GM21381 (cell line): ENCODE measurements around the gene RCN1.
"Not testable (repeated sequence)": the region's sequence is repeated elsewhere in the genome, so short reads cannot be mapped to it uniquely, and the experiment has no call there.

ENCODE experiments used
- ATAC-seq: cut with Tn5 transposase; IDR thresholded peaks from one replicate; pipeline ENCODE4 v1.9.1; 2021; ENCODE audit warnings: mild to moderate bottlenecking, moderate library complexity; ENCODE audit not compliant: unreplicated experiment

RCN1 gene

GRCh38 chr11:32109592-32109991, 18.7 kb downstream of the RCN1 start:
- ATAC-seq = no peak

GRCh38 chr11:32110795-32111194, 19.9 kb downstream of the RCN1 start:
- ATAC-seq = no peak

- no peak for ATAC-seq
Observed at GRCh38 chr11:32113200-32113919, 22.5 kb downstream of the RCN1 start.

- ATAC-seq = no peak
Observed at GRCh38 chr11:32113920-32114203, 23.0 kb downstream of the RCN1 start.

GRCh38 chr11:32115446-32115845, 24.6 kb downstream of the RCN1 start:
- ATAC-seq = no peak

GRCh38 chr11:32116668-32117067, 25.8 kb downstream of the RCN1 start:
- ATAC-seq = no peak

GRCh38 chr11:32118025-32118974, 27.4 kb downstream of the RCN1 start:
- no peak for ATAC-seq

GRCh38 chr11:32119139-32119538, 28.3 kb downstream of the RCN1 start:
- not testable (repeated sequence) for ATAC-seq

- ATAC-seq = peak; percentile 48
Observed at GRCh38 chr11:32121012-32121411, 30.1 kb downstream of the RCN1 start.

GRCh38 chr11:32122200-32122599, 31.3 kb downstream of the RCN1 start:
- ATAC-seq = no peak

GRCh38 chr11:32131321-32131720, 40.4 kb downstream of the RCN1 start:
- no peak for ATAC-seq

- ATAC-seq = no peak
Observed at GRCh38 chr11:32136657-32137056, 45.8 kb downstream of the RCN1 start.

GRCh38 chr11:32137263-32137662, 46.4 kb downstream of the RCN1 start:
- no peak for ATAC-seq

- ATAC-seq = no peak
Observed at GRCh38 chr11:32137869-32138268, 47.0 kb downstream of the RCN1 start.

- ATAC-seq = no peak
Observed at GRCh38 chr11:32138902-32139301, 48.0 kb downstream of the RCN1 start.

GRCh38 chr11:32139896-32140520, 49.1 kb downstream of the RCN1 start:
- no peak for ATAC-seq

- no peak for ATAC-seq
Observed at GRCh38 chr11:32141745-32142546, 51.1 kb downstream of the RCN1 start.

GRCh38 chr11:32143378-32143777, 52.5 kb downstream of the RCN1 start:
- no peak for ATAC-seq

- ATAC-seq = no peak
Observed at GRCh38 chr11:32145282-32145681, 54.4 kb downstream of the RCN1 start.

- no peak for ATAC-seq
Observed at GRCh38 chr11:32148895-32149294, 58.0 kb downstream of the RCN1 start.

GRCh38 chr11:32149748-32150147, 58.9 kb downstream of the RCN1 start:
- no peak for ATAC-seq
